Left forelimb (tissue), 1 donor: Measurements from ENCODE around the gene SETD2.
"Not testable (repeated sequence)": the region's sequence is repeated elsewhere in the genome, so short reads cannot be mapped to it uniquely, and the experiment has no call there.

Source experiments
- DNase-seq: peaks from one replicate; pipeline ENCODE4 v3.0.0-alpha.2; 2018; ENCODE audit warnings: low spot score

SETD2 gene, protein sequence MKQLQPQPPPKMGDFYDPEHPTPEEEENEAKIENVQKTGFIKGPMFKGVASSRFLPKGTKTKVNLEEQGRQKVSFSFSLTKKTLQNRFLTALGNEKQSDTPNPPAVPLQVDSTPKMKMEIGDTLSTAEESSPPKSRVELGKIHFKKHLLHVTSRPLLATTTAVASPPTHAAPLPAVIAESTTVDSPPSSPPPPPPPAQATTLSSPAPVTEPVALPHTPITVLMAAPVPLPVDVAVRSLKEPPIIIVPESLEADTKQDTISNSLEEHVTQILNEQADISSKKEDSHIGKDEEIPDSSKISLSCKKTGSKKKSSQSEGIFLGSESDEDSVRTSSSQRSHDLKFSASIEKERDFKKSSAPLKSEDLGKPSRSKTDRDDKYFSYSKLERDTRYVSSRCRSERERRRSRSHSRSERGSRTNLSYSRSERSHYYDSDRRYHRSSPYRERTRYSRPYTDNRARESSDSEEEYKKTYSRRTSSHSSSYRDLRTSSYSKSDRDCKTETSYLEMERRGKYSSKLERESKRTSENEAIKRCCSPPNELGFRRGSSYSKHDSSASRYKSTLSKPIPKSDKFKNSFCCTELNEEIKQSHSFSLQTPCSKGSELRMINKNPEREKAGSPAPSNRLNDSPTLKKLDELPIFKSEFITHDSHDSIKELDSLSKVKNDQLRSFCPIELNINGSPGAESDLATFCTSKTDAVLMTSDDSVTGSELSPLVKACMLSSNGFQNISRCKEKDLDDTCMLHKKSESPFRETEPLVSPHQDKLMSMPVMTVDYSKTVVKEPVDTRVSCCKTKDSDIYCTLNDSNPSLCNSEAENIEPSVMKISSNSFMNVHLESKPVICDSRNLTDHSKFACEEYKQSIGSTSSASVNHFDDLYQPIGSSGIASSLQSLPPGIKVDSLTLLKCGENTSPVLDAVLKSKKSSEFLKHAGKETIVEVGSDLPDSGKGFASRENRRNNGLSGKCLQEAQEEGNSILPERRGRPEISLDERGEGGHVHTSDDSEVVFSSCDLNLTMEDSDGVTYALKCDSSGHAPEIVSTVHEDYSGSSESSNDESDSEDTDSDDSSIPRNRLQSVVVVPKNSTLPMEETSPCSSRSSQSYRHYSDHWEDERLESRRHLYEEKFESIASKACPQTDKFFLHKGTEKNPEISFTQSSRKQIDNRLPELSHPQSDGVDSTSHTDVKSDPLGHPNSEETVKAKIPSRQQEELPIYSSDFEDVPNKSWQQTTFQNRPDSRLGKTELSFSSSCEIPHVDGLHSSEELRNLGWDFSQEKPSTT (N-terminal part only)

DNA sequence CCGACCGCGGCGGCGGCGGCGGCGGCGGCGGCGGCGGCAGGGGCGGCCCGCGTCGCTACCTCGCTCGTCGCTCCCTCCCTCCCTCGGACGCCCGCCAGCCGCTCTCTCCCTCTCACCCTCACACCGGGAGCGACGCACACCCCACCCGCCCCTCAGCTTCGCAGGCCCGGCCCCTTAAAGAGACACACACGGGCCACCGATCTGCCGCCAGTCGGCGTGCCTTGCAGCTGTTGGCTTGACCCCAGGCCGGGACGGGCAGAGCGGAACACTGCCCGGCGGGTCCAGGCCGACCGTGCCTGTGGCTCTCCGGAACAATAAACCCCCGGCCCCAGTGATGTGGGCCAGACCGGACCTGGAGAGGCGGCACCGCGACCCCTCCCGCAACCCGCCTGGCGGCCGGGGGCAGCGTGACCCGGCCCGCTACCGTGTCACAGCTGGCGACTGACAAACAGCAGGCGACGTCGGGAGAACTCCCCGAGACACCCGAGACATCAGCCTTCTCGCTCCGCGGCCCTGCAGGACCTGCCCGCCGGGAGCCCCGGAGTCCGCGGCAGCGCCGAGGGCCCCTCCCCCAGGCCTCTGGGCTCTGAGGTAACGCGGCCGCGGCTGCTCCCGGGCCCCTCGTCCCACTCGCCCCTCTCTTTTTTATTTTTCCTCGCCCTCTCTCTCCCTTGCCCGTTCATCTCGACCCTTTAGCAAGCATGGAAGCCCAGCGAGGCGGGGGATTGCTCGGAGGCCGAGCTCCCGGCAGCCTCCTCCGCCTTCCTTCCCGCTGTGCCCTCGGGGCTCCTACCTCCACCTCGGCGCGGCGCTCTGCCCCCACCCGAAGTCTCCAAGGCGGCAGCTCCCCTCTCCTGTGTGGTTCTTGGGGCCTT lies at the start of gene SETD2:
Gene SETD2, minus strand, starts transcription at position 107 of the 875 bp plus-strand sequence. CDS start 189 bp downstream, outside the sequence.
- peak; percentile 94 for DNase-seq

DNA sequence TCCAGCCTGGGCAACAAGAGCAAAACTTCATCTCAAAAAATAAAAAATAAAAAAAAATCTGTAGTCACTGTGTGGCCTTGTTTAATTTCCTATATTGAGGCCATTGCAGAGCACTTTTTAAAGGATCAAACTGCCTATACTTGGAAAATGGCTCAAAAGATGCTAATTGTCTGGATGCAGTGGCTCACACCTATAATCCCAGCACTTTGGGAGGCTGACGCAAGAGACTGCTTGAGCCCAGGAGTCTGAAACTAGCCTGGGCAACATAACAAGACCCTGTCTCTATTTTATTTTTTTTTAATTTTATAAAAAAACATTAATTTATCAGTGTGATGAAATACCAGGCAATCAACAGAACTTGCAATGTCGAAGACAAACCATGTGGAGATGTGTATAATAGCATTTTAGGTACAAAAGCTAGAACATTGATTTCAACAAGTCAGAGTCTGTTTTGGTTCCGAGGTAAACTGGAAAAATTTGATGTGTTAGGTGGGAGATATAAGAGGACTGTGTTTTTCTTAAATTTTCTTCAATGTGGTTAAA lies 47.0 kb upstream of the SETD2 start:
- DNase-seq: no peak

DNA sequence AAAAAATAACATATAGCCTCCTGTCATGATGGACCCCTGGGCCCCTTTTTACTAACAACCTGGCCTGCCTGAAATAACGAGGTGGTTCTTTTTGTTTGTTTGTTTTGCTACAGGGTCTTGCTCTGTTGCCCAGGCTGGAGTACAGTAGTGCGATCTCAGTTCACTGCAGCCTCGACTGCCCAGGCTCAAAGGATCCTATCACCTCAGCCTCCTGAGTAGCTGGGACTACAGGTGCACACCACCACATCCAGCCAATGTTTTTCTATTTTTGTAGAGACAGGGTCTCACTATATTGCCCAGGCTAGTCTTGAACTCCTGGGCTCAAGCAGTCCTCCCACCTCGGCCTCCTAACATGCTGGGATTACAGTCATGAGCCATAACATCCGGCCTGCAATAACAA lies 42.1 kb upstream of the SETD2 start:
- DNase-seq: not testable (repeated sequence)

DNA sequence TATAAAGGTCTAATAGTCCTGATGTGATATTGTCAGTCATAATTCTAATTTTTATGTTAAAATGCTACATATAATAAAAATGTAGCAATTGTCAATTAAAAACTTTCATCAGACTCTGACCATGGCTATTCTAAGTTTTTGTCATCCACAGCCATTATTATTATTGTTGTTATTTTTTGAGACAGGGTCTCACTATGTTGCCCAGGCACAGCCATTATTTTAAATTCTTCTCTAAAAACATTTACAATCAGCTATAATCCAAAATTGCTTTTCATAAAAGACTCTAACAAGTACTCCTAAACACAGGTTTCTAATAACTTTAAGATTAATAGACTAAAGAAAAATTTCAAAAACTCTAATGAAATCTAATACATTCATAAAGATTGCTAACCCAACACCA lies 41.0 kb upstream of the SETD2 start:
- no peak for DNase-seq

DNA sequence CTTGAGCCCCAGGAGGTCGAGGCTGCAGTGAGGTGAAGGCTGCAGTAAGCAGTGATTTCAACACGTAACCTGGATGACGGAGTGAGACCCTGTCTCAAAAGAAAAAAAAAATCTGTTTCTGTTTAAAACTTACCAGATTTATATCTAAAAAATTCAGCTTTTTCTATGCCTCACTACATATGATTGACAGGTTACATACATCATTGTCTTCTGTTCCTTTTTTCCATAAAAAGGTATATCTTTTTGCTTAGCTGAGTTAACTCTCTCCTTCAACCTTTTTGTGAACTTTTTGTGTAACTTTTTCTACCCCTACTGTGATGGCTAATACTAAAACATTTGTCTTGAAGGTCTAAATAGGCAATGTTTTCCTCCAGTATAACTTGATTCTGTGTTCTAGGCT lies 38.6 kb upstream of the SETD2 start:
- DNase-seq: no peak

DNA sequence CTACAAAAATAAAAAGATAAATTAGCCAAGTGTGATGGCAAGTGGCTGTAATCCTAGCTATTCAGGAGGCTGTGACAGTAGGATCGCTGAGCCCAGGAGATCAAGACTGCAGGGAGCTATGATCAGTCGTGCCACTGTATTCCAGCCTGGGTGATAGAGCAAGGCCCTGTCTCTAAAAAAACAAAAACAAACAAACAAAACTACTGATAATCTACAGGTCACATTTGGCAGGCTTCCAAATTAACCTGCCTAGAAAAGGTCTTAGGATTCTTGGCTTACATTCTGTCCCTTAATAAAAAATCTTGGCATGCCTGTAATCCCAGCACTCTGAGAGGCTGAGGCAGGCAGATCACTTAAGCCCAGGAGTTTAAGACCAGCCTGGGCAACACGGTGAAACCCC lies 33.4 kb upstream of the SETD2 start:
- DNase-seq: no peak

DNA sequence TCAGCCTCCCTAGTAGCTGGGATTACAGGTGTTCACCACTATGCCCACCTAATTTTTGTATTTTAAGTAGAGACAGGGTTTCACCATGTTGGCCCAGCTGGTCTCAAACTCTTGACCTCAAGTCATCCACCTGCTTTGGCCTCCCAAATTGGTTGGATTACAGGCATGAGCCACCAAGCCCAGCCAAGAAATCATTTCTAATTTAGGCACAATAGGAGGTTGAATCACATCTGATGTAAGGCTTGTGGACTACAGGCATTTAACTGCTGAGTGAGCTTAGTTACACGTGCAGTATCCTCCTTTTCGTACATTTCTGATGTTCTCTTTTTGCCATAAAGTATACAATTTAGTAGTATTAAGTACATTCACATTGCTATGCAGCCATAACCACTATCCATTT lies 31.1 kb upstream of the SETD2 start:
- no peak for DNase-seq

DNA sequence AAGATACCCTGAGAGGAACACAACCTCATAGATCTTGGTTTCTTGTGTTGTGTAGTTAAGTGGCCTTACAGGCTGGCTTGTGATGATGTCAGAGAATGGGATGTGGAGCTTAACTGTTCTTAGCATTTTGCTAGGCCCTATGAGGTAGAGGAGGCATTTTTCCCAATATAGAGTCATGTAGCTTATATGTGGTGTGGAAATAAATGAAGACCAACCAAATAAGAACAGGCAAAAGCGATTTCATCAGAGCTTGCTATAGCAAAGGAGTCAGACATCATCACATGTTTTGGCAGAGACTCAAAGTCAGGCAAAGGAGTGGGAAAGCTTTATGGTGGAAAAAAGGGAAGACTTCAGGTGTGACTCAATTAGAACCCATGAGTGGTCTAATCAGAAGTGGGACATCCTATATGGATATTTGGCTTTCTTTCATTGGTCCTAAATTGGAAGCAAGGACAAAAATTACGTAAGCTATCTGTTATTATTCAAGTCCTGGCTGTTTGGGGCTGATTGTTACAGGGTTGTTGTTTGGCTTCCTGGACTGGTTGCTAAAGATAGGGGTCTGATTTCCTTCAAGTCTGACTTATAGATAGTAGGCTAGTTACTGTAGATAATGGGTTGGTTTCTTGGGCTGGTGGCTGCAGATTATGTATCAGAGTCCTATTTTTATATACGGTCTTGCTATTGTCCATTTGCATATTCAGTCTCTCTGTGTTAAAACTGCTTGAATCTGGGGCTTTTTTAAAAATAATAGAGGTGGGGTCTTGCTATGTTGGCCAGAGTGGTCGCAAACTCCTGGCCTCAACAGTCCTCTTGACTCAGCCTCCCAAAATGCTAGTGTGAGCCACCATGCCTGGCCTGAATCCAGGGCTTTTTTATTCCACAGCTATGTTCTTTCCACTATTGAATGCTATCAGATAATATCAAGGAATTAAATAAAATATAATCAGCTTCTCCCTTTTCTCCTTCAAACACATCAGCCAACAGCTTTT lies 30.3 kb upstream of the SETD2 start:
- DNase-seq: no peak

DNA sequence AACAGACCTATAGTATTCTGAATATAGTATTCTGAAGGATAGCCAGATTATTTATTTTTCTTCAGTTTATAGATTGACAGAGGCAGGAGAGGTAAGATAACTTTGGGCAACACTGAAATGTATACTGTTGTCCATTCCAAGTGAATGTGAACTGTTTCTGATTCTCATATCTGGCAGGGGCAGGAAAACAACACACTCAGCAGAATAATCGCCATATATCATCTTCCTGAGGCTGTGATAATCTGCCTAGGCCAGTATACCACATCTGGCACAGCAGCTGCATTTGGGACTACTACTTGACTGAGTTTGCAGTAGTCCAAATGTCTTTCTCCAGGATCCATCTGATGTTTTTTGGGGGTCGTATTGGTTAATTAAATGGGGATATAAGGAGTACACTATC lies 22.4 kb upstream of the SETD2 start:
- DNase-seq: no peak

DNA sequence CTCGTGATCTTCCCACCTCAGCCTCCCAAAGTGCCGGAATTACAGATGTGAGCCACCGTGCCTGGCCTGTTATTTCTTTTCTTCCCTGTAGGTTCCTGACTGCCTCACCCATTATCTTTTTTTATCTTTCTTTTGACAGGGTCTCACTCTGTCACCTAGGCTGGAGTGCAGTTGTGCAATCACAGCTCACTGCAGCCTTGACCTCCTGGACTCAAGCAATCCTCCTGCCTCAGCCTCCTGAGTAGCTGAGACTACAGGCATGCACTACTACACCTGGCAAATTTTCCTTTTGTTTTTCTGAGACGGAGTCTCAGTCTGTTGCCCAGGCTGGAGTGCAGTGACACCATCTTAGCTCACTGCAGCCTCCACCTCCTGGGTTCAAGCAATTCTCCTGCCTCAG lies 17.8 kb upstream of the SETD2 start:
- not testable (repeated sequence) for DNase-seq

DNA sequence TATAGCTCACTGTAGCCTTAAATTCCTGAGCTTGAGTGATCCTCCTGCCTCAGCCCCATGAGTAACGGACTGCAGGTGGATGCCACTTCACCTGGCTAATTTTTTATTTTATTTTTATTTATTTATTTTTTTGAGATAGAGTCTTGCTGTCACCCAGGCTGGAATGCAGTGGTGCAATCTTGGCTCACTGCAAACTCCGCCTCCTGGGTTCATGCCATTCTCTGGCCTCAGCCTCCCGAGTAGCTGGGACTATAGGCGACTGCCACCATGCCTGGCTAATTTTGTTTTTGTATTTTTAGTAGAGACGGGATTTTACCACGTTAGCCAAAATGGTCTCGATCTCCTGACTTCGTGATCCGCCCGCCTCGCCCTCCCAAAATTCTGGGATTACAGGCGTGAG lies 16.1 kb upstream of the SETD2 start:
- not testable (repeated sequence) for DNase-seq

DNA sequence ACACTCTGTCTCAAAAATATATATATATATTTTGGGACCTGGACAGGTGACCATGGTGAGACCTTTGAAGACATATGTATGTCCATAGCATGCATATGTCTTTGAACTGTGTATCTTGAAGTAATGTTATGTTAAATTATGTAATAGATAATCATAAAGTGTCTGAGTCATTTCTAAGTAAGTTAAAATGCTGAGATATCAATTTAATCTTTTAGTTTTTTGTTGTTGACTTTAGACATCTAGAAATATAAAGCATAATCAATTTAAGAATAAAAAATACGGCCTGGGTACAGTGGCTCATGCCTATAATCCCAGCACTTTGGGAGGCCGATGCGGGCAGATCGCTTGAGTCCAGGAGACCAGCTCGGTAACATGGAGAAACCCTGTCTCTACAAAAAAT lies 12.7 kb upstream of the SETD2 start:
- no peak for DNase-seq

DNA sequence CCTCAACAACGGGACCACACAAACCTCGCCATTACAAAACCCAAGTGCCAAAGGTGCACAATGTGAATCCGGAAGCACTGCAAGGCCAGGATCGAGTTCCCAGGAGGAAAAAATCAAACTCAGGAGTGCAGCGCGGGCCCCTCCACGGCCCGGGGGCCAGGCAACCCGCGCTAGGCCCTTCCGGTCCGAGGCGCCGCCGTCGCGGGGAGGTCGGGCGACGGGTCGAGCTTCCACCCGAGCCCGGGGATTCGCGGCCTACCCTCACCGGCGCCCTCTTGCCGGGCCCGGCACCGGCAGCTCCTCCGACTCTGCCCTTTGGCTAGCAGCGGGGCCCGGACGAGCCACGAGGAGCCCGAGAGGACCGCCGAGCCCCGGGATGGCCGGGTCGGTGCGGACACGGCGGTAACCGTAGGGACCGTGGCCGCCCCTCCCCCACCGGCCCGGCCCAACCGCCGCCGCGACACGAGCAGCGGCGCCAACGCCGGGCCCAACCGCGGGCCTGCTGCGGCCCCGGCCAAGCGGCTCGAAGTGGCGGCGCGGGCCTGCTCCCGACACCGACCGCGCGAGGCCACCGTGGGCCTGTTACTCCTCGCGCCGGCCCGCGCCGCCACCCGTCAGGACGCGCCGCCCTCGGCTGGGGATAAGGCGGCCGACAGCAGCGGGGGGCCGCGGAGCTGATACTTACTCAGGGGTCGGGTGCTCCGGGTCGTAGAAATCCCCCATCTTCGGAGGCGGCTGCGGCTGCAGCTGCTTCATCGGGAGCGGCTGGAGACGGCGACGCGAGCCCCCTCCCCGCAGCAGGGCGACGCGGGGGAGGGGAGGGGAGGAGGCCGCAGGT lies 525 bp downstream of the SETD2 start:
- DNase-seq: peak; percentile 74

DNA sequence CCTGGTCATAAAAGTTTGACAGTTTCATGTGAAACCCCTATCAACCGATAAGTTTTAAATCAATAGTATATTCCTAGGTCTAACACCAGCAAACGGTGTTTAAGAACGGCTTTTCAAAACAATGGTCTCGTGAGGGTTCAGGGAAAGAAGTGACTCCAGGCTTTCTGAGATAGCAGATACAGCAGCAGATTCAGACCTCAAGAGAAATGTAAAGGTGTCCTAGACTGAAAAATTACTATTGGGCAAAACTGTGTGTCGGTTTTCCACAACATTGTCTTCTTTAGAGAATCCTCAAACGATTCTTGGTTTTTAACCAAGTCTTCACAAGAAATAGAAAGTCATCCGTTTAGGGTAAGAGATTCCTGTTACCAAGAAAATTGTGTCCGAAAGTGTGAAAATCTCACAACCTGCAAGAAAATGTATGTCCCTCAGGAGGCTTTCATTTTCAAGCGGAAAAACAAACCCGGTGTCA lies 1.2 kb downstream of the SETD2 start:
- DNase-seq: no peak

DNA sequence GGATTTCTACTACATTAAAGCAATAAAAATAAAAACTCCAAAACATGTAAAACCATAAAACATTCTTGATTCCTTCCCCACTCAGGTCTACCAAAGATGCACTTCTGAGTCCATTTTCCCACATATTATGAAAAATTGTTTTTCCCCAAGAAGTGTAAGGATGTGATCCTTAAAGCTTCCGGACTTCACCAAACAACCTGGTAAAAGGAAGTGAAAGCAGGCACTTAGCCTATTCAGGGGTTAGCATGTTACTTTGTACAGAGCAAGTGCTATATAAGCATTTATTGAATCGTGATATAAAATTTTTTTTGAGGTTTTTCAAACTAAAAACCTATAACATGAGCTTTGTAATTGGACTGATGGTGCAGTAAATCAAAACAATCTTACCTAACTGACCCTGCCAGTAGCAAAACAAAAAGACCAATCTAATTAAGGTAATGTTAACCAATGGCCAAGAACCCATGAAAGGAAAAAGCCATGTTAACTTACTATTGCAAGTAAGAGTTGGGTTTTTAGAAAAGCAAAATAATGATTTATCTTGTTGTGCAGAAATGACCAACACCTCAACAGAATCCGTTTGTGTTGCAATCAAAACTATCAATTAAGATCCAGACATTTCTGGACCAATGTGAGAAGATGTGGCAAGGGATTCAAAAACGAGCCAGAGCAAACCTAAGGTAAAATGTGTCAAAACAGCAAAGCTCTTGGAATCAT lies 1.8 kb downstream of the SETD2 start:
- no peak for DNase-seq

DNA sequence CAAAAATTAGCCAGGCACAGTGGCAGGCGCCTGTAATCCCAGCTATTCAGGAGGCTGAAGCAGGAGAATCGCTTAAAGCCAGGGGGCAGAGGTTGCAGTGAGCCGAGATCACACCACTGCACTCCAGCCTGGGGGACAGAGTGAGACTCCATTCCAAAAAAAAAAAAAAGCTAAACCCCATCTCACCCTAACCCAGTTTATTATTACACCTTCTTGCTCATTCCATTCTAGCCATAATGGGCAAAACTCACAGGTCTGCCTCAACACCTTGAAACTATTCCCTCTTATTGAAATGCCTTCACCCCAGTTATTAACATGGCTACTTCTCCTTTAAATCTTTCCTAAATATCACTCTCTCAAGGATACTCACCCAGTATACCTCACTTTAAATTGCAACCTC lies 4.1 kb downstream of the SETD2 start:
- DNase-seq: no peak

DNA sequence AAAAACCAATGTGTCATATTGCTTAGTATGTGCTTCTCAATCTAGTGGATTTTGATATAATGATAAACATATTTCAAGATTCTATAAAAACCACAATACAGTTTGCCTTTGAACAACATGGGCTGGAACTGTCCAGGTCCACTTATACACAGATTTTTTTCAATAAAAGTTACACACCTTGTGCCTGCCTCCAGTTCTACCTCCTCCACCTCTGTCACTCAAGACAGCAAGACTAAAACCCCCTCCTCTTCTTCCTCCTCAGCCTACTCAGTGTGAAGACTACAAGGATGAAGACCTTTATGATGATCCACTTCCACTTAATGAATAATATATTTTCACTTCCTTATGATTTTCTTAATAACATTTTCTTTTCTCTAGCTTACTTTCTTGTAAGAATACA lies 5.7 kb downstream of the SETD2 start:
- DNase-seq: no peak

DNA sequence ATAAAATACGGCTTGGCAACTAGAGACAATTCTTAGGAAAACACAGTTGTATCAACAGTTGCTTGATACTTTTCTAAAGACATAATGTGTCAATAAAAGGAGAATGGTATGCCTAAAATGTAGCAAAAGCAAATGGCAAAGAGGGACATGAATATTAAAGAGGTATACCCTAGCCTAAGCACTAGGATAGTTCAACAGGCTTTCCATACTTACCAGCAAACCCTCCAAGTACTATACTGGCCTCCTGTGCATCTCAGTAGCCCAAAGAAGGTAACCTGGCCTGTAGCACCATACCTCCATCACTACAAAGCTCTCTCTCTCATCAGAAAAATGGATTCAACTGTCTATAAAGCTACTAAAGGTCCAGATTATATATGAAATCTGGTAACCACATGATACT lies 7.5 kb downstream of the SETD2 start:
- DNase-seq: no peak
